Activated CD4-positive, alpha-beta T cell treated with anti-CD3 and anti-CD28 coated beads, Interleukin-10, Interleukin-2, amounts not matched to agents 100 ng/mL and 50 ng/mL, durations not matched to agents 16 hours and 8 hours (primary cell): ENCODE measurements around the gene CNDP2.

Experiments used
- DNase-seq: peaks from one replicate; pipeline ENCODE4 v3.0.0-alpha.2; 2020

The CNDP2 gene

GRCh38 chr18:74501386-74501785, 5.2 kb downstream of the CNDP2 start:
- DNase-seq: no peak

- DNase-seq: no peak
Observed at GRCh38 chr18:74503137-74503536, 7.0 kb downstream of the CNDP2 start.

- no peak for DNase-seq
Observed at GRCh38 chr18:74505776-74506175, 9.6 kb downstream of the CNDP2 start.

DNA sequence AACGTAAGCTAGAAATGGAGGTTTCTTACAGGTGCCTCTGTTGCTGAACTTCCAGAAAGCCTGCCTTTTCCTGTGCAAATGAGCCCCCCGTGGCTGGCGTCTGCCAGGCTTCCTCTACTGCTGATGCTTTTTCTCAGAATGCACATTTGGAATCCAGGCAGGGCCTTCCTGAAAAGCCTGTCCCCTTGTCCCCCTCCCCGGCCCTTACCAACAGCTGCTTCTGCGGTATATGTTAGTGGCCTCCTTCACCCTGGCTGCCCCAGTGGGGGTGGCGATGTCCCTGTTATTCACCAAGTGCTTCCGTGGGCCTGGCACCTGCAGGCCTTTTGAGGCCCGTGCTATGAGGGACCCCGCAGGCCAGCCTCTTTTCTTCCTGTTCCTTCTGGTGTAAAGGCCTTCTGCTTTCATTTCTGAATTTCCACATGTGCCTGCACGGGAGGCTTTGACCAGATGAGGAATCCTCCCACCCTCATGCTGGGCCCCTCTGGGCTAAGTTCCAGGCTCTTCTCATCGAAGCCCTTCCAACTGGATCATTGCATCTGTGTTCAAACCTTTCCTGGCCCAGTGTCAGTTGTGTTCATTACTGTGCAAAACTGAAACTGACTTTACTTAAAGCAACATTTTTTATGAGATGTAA, 10.4 kb downstream of the CNDP2 start:
- no peak for DNase-seq

DNA sequence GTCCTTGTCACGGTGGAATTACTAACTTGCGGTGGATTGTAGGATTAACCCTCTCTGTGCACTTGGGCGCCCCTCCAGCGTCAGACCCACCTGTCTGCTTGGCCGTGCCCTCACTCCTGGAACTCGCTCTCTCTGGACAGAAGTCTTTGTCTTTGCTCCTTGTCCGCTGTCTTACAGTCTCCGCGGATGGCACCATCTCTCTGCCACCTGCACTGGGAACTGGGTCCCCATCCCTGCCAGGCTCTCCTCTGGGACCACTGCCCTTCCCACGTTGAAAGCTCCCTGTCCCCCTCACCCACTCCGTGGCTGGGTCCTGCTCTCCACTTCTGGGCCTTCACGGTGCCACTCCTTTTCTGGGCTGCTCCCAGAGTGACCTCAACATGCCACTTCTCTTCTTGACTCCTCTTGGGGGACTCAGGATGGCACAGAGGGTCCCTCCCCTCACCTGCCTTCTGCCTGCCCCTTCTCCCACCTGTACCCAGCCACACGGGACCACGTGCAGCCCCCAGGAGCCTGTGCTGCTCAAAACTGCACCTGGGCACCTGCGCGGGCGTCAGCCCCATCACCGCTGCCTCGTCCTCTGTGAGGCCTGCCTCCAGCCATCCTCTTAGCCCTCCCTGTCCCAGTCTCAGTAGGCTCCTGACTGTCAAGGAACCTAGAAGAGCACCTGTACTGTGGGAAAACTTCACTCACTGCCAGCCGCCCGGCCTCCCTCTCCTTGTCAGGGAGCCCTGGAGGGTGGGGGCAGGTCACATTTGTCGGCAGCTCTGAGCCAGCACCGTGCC, 11.1 kb downstream of the CNDP2 start:
- no peak for DNase-seq

DNA sequence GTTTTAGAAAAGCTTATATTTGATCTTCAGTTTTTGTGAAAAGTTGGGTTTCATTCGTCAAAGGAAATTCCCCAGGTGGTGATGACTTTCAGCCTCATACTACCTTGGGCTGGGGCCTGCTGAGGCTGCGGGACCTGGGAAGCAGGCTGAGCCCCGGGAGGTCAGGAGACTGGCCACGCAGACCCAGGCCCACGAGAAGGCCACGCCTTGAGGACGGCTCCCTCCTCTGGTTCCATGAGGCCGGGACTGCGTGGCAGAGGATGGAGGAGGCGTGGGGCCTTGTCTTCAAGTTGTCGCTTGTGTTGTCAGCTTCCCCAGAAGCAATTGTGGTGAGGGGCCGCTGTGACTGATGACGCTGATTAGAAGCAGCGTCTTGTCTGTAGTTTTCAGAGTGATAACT, 11.8 kb downstream of the CNDP2 start:
- no peak for DNase-seq

DNA sequence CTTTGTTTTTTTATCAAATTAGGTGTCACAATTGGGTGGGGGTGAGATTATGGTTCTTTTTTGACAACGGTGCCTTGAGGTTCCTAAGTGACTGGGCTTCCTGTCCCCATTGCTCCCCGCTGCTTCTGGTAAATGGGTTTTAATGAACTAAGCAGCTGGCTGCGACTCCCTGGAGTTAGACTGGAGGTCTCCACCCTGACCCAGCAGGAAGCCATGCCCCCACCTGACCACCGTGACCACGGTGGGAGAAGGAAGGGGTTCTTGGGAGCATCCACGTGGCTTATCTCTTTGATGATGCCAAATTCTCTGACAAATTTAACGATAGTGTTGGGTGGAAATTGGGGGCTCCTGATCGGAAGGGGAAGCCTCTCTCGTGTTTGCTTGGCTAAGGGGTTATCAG, 12.2 kb downstream of the CNDP2 start:
- DNase-seq: no peak

- DNase-seq: no peak
Observed at GRCh38 chr18:74508821-74509225, 12.7 kb downstream of the CNDP2 start.

GRCh38 chr18:74509856-74510769, 13.9 kb downstream of the CNDP2 start:
- DNase-seq: no peak

DNA sequence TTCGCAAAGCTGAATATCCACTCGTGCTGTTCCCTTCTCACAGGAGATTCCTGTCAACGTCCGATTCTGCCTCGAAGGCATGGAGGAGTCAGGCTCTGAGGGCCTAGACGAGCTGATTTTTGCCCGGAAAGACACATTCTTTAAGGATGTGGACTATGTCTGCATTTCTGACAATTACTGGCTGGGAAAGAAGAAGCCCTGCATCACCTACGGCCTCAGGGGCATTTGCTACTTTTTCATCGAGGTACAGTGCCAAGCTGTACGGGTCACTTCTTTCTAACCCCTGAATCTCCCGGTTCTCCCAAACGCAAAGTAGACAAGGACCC, 14.6 kb downstream of the CNDP2 start:
- no peak for DNase-seq

GRCh38 chr18:74511823-74512222, 15.7 kb downstream of the CNDP2 start:
- DNase-seq: no peak

- DNase-seq: no peak
Observed at GRCh38 chr18:74512321-74513053, 16.3 kb downstream of the CNDP2 start.

GRCh38 chr18:74513149-74513882, 17.2 kb downstream of the CNDP2 start:
- DNase-seq: no peak

GRCh38 chr18:74513883-74514205, 17.7 kb downstream of the CNDP2 start:
- no peak for DNase-seq

- DNase-seq: no peak
Observed at GRCh38 chr18:74514860-74515495, 18.8 kb downstream of the CNDP2 start.

DNA sequence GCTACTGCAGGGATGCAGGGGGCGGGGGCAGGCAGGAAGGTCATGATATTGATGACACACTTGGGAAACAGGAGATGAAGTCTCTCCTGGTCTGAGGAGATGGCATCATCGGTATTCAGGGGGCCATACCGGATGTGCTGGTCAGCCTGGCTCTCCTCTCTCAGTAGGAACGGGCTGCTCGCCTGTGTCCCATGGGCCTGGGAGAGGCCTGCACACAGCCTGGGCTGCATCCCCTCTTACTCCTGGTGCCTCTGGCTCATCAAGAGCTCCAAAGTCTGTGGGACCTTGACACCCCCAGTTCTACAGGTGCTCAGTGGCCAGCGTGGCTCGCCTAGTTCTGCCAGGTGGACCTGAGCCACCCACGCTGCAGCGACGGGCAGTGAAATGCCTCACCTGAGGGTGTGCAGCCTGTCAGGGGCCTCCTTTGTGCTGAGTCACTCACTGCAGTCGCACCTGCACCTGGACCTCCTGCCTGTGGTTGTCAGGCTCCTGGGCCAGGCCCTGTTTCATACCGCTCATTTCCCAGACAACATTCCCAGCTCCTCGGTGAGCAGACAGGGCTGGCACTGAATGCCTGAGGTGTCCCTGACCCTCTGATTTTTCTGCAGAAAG, 19.6 kb downstream of the CNDP2 start:
- DNase-seq: no peak

DNA sequence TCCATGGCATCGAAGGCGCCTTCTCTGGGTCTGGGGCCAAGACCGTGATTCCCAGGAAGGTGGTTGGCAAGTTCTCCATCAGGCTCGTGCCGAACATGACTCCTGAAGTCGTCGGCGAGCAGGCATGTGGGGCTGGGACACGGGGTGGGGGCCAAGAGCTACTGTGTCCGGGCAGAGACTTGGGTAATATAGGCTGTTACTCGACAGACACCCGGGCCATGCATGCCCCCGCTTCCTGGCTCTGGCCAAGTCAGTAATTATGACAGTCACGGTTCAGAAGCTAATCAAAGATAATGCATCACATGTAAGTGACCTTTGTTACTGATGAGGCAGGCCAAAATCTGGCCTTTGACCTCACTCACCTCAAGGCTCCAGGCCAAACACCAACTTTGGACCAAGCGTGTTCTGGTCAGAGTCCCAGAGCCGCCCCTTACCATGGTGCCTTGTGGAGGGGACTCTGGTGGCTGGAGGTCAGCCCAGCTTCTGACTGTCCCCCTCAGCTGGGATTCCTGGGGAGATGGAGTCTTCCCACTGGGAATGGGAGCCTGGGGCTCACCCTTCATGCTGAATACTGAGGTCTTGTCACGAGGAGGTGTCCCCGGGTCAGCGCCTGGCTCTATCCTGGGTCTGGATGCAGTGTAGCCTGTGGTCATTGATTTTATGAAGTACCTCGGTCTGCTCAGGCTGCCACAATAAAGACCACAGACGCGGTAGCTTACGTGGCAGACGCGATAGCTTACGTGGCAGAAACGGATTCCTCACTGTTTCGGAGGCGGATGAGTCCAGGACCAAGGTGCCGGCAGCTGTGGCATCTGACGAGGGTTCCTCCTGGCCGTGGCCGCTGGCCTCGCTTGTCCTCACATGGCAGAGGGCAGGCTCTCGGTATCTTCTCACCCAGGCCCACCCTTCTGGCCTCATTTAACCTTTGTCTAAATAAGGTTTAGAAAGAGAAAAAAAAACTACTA, 20.4 kb downstream of the CNDP2 start:
- no peak for DNase-seq

- DNase-seq: no peak
Observed at GRCh38 chr18:74517236-74517630, 21.1 kb downstream of the CNDP2 start.

DNA sequence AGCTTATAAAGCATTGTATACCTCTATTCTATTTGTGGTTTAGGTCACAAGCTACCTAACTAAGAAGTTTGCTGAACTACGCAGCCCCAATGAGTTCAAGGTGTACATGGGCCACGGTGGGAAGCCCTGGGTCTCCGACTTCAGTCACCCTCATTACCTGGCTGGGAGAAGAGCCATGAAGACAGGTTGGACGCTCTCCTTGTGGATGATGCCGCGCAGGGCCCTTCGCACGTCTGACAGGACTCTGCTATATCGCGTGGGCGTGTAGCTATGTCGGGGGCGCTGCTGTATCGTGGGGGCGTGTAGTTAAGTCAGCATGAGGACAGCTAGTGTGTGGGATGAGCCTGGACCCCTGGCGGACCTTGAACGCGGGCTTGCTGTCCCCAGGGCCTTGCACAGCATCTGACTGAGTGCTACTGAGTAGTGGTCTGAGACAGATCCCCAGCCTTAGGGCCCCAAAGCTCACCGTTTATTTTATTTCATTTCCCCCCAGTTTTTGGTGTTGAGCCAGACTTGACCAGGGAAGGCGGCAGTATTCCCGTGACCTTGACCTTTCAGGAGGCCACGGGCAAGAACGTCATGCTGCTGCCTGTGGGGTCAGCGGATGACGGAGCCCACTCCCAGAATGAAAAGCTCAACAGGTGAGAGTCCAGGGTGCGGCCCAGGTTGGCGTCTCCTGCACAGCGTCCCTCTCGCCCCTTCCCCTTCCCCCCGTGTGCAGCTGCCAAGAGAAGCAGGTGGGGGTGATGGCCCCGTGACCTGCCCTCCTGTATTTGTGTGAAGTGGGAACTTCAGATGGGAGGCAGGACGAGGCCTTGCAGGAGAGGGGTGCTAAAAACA, 22.5 kb downstream of the CNDP2 start:
- DNase-seq: no peak
